Activated T-cell treated with anti-CD3 and anti-CD28 coated beads, Interleukin-2, amount 50 U/mL, for 4 hours (primary cell): ENCODE results near the gene KRTAP5-9. TPM values are rescaled to one million over a fixed set of nuclear protein-coding genes. Genes with fewer than 3 reads are reported as not detected.

Experiments used
- ATAC-seq, 2 donors: fragments of 200-7000 bp; cut with Tn5 transposase; one replicate each; pipeline ENCODE4 v1.10.0; 2021
- DNase-seq: peaks from one replicate; pipeline ENCODE4 v3.0.0-alpha.2; 2020
- H3K27me3 Mint-ChIP-seq: one replicate; pipeline ENCODE4 v1.8.0; 2021; ENCODE audit warnings: low read depth, mixed read lengths
- H3K36me3 Mint-ChIP-seq: one replicate; pipeline ENCODE4 v1.8.0; 2022; ENCODE audit warnings: mixed read lengths; ENCODE audit not compliant: insufficient read depth
- H3K4me1 Mint-ChIP-seq: one replicate; pipeline ENCODE4 v1.8.0; 2021; ENCODE audit warnings: low read depth, mixed read lengths
- H3K4me3 Mint-ChIP-seq: one replicate; pipeline ENCODE4 v1.8.0; 2021; ENCODE audit warnings: mild to moderate bottlenecking, moderate library complexity, mixed read lengths
- H3K9me3 Mint-ChIP-seq: one replicate; pipeline ENCODE4 v1.8.0; 2021; ENCODE audit warnings: mixed read lengths
- total RNA-seq, 3 donors: library from RNA; stranded (reverse); gene quantifications; one replicate each; pipeline ENCODE4 v1.2.1, GENCODE V29; 2021

KRTAP5-9 gene, protein sequence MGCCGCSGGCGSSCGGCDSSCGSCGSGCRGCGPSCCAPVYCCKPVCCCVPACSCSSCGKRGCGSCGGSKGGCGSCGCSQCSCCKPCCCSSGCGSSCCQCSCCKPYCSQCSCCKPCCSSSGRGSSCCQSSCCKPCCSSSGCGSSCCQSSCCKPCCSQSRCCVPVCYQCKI
- total RNA-seq = not detected

- Mint-ChIP-seq H3K9me3 (no peaks in the 10 kb centered on the region), H3K4me1 (peaks cover 1% of the 10 kb centered on the region), H3K4me3 (no peak within 1 kb of the TSS), H3K36me3 (no peaks in the 10 kb centered on the region), H3K27me3 (peaks cover 10% of the 10 kb centered on the region)
- DNase-seq = no peak
- no peak for ATAC-seq
These were observed at the start of gene KRTAP5-9 for GRCh38 chr11:71548120-71548519. Gene KRTAP5-9 (plus strand): TSS chr11:71548420. CDS start chr11:71548658, 238 bp downstream.

DNA sequence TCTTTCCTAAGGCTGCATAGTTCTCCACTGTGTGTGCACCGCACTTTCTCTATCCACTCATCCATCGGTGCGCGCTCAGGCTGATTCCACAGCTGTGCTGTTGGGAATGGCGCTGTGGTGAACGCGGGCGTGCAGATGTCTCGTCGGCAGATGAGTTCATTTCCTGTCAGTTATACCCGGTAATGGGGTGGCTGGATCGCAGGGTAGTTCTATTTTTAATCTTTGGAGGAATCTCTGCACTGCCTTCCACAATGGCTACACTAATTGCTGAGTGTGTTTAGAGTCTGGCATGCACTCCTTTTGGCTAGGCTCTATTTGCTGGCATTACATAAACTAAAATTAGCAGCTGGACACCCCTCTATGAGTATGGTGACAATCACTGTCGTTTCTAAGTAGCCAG, 49.1 kb upstream of the KRTAP5-9 start:
- no peaks in the 10 kb centered on the region for H3K9me3 Mint-ChIP-seq
- H3K4me3 Mint-ChIP-seq = no peak overlapping the region
- ATAC-seq (no peak), DNase-seq (no peak)
- H3K4me1 Mint-ChIP-seq = no peaks in the 10 kb centered on the region
- no peaks in the 10 kb centered on the region for H3K27me3 Mint-ChIP-seq
- peaks cover 65% of the 10 kb centered on the region for H3K36me3 Mint-ChIP-seq

DNA sequence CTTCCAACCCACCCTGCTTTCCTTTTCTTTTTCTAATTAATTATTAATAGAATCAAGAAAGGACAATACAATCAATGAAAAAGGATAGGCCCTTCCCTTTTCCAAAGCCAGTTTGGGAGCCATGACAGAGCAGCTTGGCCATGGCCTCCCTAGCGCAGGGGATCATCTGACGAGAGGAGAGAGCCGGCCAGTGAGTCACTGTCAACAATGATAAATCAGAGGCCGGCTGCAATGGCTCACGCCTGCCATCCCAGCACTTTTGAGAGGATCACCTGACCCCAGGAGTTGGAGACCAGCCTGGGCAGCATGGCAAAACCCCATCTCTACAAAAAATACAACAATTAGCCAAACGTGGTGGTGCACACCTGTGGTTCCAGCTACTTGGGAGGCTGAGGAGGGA, 48.7 kb upstream of the KRTAP5-9 start:
- DNase-seq = no peak
- H3K27me3 Mint-ChIP-seq = no peaks in the 10 kb centered on the region
- H3K4me1 Mint-ChIP-seq = no peaks in the 10 kb centered on the region
- H3K4me3 Mint-ChIP-seq = no peak overlapping the region
- peaks cover 64% of the 10 kb centered on the region for H3K36me3 Mint-ChIP-seq
- ATAC-seq = no peak
- no peaks in the 10 kb centered on the region for H3K9me3 Mint-ChIP-seq

- no peaks in the 10 kb centered on the region for H3K9me3 Mint-ChIP-seq
- ATAC-seq (no peak), DNase-seq (no peak)
- no peaks in the 10 kb centered on the region for H3K27me3 Mint-ChIP-seq
- H3K36me3 Mint-ChIP-seq = peaks cover 64% of the 10 kb centered on the region
- H3K4me1 Mint-ChIP-seq = no peaks in the 10 kb centered on the region
- no peak overlapping the region for H3K4me3 Mint-ChIP-seq
These were observed 47.6 kb upstream of the KRTAP5-9 start for GRCh38 chr11:71500601-71501021.

DNA sequence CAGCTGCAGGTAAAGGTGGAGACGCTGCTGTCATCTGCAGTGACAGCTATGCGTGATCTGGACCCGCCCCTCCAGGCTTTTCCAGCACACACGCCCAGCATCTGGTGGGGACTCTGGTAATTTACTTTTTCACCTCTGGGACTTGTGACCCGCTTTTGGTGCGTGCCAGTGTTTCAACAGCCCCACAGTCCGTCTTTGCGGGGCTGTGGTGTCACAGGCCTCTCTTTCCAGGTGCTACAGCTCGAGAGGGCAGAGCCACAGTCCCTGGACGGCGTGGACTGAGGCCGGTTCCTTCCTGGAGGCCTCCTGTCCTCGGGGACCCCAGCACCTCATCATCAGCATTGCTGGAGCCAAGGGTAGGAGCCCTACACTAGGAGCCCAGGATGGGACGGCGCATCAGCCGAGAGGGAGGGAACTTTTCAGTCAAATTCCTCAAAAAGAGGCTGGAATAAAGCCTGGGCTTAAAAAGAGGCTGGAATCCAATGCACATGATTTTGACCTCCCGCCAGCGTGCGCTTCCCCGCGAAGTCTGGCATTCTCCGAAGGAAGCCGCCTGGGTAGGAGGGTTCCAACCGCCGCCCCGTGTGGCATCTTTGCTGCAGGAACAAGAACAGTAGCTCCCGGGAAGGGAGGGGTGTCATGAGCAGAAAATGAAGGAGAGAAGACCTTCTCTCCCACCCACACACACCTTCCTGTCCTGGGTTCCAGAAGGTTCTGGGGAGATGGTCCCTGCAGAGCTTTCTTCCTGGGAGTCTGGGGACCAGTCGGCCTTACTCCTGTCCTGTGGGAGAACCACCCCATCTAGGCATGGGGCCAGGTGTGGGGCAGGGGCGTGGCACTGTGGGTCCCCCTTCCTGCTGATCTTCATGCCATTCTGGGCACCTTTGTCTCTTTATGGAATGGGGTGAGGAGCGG, 46.9 kb upstream of the KRTAP5-9 start:
- no peak for ATAC-seq

DNA sequence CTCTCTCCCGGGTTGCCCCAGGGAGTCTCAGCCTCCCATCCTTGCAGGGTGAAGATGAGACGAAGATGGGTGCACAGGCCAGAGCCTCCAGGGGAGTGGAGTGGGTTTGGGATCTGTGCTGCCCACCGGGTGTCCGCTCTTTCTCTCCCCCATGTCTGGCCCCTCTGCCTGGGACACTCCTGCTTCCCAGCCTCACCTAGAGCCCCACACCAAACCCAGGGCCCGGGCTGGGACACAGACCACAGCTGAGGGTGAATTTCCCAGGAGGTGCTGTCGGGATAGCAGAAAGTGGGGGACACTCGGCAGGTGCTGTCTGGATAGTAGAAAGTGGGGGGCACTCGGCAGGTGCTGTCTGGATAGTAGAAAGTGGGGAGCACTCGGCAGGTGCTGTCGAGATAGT, 46.2 kb upstream of the KRTAP5-9 start:
- no peaks in the 10 kb centered on the region for H3K4me1 Mint-ChIP-seq
- DNase-seq = no peak
- ATAC-seq = no peak
- H3K9me3 Mint-ChIP-seq = peaks cover 10% of the 10 kb centered on the region
- H3K36me3 Mint-ChIP-seq = peaks cover 67% of the 10 kb centered on the region
- H3K4me3 Mint-ChIP-seq = no peak overlapping the region
- no peaks in the 10 kb centered on the region for H3K27me3 Mint-ChIP-seq

More for the DNA sequence above, 46.9 kb upstream of the KRTAP5-9 start:
- H3K36me3 Mint-ChIP-seq = peaks cover 68% of the 10 kb centered on the region
- peaks cover 3% of the 10 kb centered on the region for H3K9me3 Mint-ChIP-seq
- no peaks in the 10 kb centered on the region for H3K27me3 Mint-ChIP-seq
- no peak overlapping the region for H3K4me3 Mint-ChIP-seq
- H3K4me1 Mint-ChIP-seq = no peaks in the 10 kb centered on the region
- no peak for DNase-seq

GRCh38 chr11:71502871-71503435, 45.3 kb upstream of the KRTAP5-9 start:
- H3K36me3 Mint-ChIP-seq = peaks cover 60% of the 10 kb centered on the region
- H3K4me3 Mint-ChIP-seq = no peak overlapping the region
- no peaks in the 10 kb centered on the region for H3K27me3 Mint-ChIP-seq
- peaks cover 15% of the 10 kb centered on the region for H3K9me3 Mint-ChIP-seq
- DNase-seq (no peak), ATAC-seq (no peak)
- no peaks in the 10 kb centered on the region for H3K4me1 Mint-ChIP-seq

GRCh38 chr11:71504531-71504930, 43.7 kb upstream of the KRTAP5-9 start:
- peaks cover 56% of the 10 kb centered on the region for H3K36me3 Mint-ChIP-seq
- no peaks in the 10 kb centered on the region for H3K4me1 Mint-ChIP-seq
- no peak overlapping the region for H3K4me3 Mint-ChIP-seq
- H3K27me3 Mint-ChIP-seq = no peaks in the 10 kb centered on the region
- peaks cover 28% of the 10 kb centered on the region for H3K9me3 Mint-ChIP-seq
- ATAC-seq = no peak
- DNase-seq = no peak

GRCh38 chr11:71505001-71505400, 43.2 kb upstream of the KRTAP5-9 start:
- Mint-ChIP-seq H3K4me1 (no peaks in the 10 kb centered on the region), H3K9me3 (peaks cover 33% of the 10 kb centered on the region), H3K36me3 (peaks cover 56% of the 10 kb centered on the region), H3K4me3 (no peak overlapping the region), H3K27me3 (no peaks in the 10 kb centered on the region)
- DNase-seq (no peak), ATAC-seq (no peak)

DNA sequence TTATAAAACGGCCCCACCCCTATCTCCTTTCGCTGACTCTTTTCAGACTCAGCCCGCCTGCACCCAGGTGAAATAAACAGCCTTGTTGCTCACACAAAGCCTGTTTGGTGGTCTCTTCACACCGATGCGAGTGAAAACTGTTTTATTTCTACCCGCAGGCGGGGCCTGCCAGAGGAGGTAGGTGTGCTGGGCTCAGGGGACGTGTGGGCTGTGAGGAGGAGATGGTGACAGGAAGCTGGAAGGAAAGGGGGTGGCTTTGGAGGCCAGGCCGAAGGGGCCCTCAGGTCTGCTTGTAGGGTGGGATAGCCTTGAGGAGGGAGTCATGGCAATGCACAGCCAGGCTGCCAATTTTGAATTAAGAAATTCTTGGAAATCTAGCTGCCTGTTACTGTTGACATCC, 42.4 kb upstream of the KRTAP5-9 start:
- H3K4me1 Mint-ChIP-seq = no peaks in the 10 kb centered on the region

GRCh38 chr11:71507102-71507501, 41.1 kb upstream of the KRTAP5-9 start:
- DNase-seq = no peak
- Mint-ChIP-seq H3K4me3 (no peak overlapping the region), H3K4me1 (no peaks in the 10 kb centered on the region), H3K9me3 (peaks cover 39% of the 10 kb centered on the region), H3K36me3 (peaks cover 40% of the 10 kb centered on the region), H3K27me3 (no peaks in the 10 kb centered on the region)
- ATAC-seq = no peak

More for the DNA sequence above, 42.4 kb upstream of the KRTAP5-9 start:
- Mint-ChIP-seq H3K4me3 (no peak overlapping the region), H3K27me3 (no peaks in the 10 kb centered on the region), H3K9me3 (peaks cover 35% of the 10 kb centered on the region), H3K36me3 (peaks cover 48% of the 10 kb centered on the region)
- DNase-seq (no peak), ATAC-seq (no peak)

- peaks cover 4% of the 10 kb centered on the region for H3K9me3 Mint-ChIP-seq
These were observed 29.4 kb upstream of the KRTAP5-9 start for GRCh38 chr11:71518506-71519471.

GRCh38 chr11:71519546-71519945, 28.7 kb upstream of the KRTAP5-9 start:
- DNase-seq (no peak), ATAC-seq (no peak)
- Mint-ChIP-seq H3K4me3 (no peak overlapping the region), H3K27me3 (no peaks in the 10 kb centered on the region), H3K9me3 (peaks cover 4% of the 10 kb centered on the region), H3K4me1 (no peaks in the 10 kb centered on the region), H3K36me3 (no peaks in the 10 kb centered on the region)

More at GRCh38 chr11:71518506-71519471, 29.4 kb upstream of the KRTAP5-9 start:
- no peaks in the 10 kb centered on the region for H3K27me3 Mint-ChIP-seq
- no peaks in the 10 kb centered on the region for H3K4me1 Mint-ChIP-seq
- H3K36me3 Mint-ChIP-seq = no peaks in the 10 kb centered on the region
- no peak for ATAC-seq
- no peak overlapping the region for H3K4me3 Mint-ChIP-seq
- DNase-seq = no peak
